HG03045 (cell line): Measurements from ENCODE around the gene ADARB1.

ENCODE experiments used
- ATAC-seq: cut with Tn5 transposase; IDR thresholded peaks from one replicate; pipeline ENCODE4 v1.9.1; 2021; ENCODE audit warnings: mild to moderate bottlenecking, moderate library complexity; ENCODE audit not compliant: unreplicated experiment

Gene ADARB1

GRCh38 chr21:45090966-45091365, 16.6 kb downstream of the ADARB1 start:
- no peak for ATAC-seq

DNA sequence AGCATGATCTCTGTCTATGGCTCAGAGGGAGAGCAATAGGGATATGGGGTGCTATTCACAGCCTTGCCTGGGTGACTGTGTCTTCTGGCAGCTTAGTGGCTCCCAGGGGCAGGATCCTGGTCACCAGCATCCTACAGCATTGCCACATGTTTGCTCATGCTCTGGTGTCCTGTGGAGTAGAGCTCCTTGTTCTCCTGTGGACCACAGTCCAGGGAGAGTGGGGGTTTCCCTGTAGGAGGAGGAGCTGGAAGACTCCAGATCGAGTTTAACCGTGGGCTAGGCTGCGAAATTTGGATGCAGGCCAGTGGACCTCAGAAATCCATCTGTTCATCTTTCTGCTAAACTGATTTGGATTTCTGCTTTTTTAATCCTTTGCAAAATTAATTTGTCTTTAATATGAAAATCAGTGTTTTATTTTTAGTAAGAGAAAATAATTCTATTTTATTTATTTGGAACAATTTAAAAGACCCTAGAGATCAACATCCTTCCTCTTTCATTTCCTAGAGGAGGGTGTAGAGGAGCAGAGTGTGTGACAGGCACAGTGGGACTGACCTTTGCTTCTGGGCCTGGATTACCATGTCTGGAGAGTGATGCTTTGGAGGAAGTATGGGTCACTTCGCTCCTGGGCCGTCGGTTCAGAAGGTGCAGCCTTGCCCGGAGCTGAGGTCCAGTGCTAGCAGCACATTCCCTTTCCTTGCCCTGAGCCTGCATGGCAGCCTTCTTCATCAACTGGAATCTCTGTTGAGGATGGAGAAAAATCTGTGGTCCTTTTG, 17.4 kb downstream of the ADARB1 start:
- ATAC-seq = no peak

- ATAC-seq = no peak
These were observed 18.7 kb downstream of the ADARB1 start for GRCh38 chr21:45093035-45093532.

GRCh38 chr21:45094412-45094811, 20.0 kb downstream of the ADARB1 start:
- ATAC-seq = no peak

DNA sequence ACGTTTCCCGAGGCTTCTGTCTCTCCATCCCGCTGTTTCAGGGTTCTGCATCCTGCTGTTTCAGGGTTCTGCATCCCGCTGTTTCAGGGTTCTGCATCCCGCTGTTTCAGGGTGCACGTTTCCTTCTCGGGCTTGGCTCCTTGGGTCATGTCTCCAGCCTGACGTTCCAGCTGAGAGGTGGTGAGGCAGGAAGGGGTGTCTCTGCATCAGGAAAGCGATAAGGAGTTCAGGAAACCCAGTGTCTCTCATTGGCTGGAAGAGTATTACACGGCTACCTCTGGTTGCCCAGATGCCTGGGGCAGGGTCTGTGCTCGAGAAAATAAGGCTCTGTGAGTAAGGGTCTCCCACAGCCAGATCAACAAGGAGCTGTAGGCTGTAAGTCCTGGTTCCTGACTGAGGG, 21.1 kb downstream of the ADARB1 start:
- ATAC-seq = no peak

DNA sequence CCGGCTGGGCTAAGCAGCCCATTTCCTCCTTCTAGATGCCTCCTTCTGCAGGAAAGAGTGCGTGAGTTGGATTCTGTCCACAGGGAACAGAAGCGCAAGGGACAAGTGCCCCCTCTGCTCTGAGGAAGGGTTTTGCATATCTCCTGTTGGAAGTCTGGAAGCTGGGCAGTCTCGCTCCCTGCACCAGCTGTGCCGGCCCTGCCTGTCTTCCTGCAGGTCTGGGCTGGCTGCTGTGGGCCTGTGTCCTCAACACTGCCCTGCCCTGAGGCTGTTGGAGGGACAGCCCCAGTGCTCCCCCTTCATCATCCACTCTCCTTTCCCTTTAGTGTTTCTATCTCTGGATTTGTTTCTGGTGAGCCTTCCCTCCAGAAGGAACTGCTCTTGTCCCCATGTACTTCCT, 21.8 kb downstream of the ADARB1 start:
- ATAC-seq = no peak

DNA sequence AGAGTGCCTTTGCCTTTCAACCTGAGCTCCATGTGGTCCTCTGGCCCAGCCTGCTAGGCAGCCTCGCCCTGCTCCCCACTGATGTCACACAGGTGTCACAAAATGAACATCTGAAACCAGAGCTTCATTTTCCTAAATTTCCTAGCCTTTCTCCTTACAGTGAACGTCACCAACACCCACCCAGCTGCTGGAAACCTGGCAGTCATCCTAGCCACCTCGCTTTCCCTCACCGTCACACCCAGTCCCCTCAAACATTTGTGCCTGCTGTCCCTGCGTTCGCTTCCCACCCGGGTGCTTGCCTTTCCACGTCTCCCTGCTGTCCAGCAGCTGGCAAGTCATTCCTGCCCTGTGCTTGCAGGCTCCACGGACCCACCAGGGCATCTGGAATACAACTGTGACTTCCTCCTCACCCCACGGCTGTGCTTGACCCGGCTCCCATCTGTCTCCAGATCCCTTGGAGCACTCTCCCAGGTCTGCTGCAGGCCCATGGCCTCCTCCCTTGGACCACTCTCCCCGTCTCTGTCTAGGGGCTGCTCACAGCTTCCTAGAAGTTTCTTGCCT, 23.5 kb downstream of the ADARB1 start:
- no peak for ATAC-seq

DNA sequence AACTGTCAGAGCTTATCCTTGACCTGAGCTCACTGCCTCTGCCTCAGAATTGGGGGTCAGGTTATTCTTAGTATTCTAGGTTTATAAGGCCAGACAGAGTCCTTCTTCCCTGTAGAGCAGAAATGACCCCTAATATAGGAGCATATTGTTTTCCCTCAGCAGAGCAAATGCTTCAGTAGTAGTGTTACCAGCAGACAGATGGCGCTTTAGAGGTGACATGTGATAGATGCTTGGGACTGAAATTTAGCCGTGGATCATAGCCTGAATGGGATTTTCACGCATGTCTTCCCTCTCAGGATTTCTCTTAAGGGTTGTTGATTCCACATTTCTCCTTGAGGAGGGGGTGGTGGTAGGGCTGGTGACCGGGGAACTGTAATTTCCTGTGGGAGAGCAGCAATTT, 24.5 kb downstream of the ADARB1 start:
- ATAC-seq = no peak

- ATAC-seq = no peak
These were observed 25.2 kb downstream of the ADARB1 start for GRCh38 chr21:45099571-45099970.

GRCh38 chr21:45100866-45101265, 26.5 kb downstream of the ADARB1 start:
- no peak for ATAC-seq

DNA sequence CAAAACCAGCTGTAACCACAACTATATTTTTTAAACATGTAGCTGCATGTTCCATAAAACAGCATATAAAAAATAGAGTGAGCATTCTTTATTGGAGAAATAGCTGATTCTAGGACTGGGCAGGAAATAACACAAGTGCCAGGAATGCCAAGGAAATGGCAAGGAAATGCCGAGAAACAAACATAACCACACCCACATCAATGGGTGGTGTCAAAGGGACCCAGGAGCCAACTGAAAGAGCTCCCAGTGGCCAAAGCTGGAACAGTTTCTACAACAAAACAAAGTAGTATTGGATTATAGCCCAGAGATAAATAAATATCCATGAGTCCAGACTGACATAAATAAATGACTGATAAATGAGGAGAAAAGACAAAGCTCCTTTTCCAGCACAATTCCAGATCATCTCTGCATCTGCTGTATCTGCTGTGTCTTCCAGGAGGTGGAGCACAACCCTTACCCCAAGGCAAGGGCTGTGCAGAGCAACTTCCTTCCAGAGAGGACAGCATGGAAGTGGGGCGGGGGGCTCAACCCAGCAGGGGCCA, 28.1 kb downstream of the ADARB1 start:
- no peak for ATAC-seq

DNA sequence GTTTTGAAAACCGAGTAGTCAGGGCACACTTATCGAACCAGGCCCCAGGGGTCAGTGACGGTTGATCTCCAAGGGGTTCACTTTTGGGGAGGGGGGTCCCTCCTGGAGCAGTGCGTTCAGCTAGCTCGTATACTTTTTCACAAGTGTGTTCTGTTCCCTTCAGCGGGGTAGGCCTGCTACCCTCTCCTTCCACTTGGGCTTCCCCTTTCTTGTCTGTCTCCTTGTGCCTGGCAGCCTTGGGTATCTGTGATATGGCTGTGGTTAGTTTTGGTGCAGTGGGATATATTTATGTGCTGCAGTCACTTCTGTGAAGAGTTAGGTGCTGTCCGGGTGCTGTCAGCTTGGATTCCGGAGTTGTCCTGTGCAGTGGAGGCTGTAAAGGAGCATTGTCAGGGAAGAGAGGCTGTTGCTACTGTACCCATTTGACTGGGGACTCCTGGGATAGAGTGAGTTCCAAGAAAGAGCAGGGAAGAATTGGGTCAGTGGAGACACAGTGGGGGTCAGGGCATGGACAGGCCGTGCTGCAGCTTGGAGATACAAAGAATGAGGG, 29.7 kb downstream of the ADARB1 start:
- no peak for ATAC-seq

GRCh38 chr21:45104560-45104959, 30.2 kb downstream of the ADARB1 start:
- no peak for ATAC-seq

DNA sequence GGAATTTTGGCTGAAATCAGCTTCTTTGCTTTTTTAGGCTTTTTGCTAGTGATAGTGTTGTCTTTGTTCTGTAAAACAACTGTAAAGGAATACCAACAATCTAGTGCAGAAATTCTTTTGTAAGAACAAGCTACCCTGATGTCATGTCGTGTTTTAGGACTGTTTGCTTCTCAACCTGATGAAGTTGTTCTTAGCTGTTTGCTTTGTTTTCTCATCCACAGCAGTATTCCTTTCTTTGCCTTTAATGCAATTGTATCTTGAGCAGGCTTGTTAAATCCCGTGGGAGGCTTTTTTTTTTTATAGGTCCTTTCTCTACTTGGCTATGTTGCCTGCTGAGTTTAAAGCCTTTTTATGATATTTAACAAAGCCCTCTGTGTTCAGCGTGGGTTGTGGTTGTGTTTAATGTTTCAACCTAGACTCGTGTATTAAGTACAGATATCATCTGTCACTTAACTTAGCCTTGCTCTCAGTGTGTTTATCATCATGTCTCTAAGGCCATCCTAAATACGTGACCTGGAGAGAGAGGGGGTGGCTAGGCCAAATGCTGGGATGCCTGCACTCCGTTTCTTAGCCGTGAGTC, 31.6 kb downstream of the ADARB1 start:
- ATAC-seq = no peak

GRCh38 chr21:45108034-45108790, 33.8 kb downstream of the ADARB1 start:
- no peak for ATAC-seq

DNA sequence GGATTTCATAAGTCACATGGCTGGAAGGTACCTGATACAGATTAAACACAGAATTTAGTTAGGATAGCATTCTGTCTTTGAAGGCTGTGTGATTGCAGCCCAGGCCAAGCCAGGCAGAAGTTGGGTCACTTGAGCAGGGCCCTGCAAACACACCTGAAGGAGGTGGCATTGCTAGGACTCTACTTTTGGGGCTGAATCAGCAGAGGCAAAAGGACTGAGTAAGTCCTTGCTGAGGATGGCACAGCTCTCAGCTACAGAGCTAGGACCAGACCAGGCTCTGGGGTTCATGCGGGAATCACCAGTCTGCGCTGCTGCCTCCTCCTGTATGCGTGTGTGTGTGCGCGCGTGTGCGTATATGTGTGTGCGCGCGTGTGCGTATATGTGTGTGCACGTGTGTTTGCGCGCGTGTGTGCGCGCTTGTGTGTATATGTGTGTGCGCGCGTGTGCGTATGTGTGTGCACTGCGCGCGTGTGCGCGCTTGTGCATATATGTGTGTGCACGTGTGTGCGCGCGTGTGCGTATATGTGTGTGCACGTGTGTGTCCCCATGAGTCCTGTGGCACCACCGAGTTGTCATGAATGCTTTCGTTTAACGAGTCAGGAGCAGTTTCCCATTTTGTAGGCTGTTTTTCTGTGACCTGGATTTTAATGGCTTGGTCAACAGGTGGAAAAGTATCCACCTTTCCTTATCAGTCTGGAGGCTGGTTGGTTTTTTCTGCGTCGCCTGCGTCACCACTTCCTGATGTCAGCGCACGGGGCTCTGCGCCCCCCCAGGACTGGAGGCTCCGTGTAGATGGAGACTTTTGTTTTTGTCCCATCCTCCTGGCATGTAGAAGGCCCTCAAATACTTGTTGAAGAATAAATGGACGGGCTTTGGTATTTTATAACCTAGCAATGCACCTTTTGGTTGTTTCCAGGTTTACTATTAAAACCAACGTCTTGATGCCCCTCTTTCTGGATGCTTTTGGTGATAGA, 34.7 kb downstream of the ADARB1 start:
- no peak for ATAC-seq

DNA sequence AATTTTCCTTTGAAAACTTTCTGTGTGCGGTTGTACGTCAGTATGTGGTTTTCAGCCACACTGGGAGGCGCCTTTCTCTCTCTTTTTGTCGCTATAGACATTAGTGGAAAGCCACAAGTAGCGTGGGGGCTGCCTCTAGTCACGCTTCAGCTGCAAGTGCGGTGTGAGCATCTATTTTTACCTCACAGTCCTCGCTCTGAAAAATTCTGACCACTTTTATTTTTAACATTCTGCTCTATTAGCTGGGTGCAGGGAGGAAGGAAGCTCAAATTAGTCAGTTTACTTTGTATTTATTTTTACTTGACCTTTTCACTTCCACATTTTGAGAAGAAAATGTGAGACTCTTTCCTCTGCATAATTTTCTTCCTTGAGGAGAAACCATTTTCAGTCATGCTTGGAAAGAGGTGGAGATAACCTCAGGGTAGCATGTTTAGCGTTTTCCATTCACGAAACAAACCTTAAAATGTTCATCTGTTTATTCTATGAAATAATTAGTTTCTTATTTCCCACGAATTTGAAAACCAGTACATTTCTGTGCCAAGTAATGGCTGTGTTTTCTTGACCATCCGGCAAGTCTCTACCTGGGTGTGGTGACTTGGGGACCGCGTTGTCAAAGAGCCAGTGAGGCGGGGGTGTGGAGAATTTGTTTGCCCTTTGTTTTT, 35.6 kb downstream of the ADARB1 start:
- ATAC-seq = peak; percentile 71

GRCh38 chr21:45110873-45111624, 36.7 kb downstream of the ADARB1 start:
- no peak for ATAC-seq

- ATAC-seq = no peak
These were observed 37.3 kb downstream of the ADARB1 start for GRCh38 chr21:45111703-45112102.
